SK-N-SH (cell line): ENCODE measurements around the gene SEH1L. TPM values are rescaled to one million over a fixed set of nuclear protein-coding genes. Genes with fewer than 3 reads are reported as not detected.

Source experiments
- polyA plus RNA-seq, 3 experiments: library from polyadenylated mRNA; depleted of rRNA; stranded (reverse); fragments of >200 nt; gene quantifications; 2 replicates each; pipeline ENCODE4 v1.2.3, GENCODE V29; 2012

Gene SEH1L
- polyA plus RNA-seq, 1 of the 3 experiments (the other 2 are of a cell fraction) = 29.8 TPM

Other genes with a start within 250 kb of the SEH1L start
- gene CEP76, start 245.3 kb upstream of the SEH1L start, polyA plus RNA-seq (2012; rRNA removed) = 6.4 and 8.0 TPM in 2 replicates
- 36.0 and 36.1 TPM in 2 replicates for gene PSMG2, start 245.0 kb upstream of the SEH1L start, polyA plus RNA-seq (2012; rRNA removed)
- 11.2 and 13.0 TPM in 2 replicates for gene PTPN2, start 63.8 kb upstream of the SEH1L start, polyA plus RNA-seq (2012; rRNA removed)
- 9.4 and 13.3 TPM in 2 replicates for gene CEP192, start 43.4 kb downstream of the SEH1L start, polyA plus RNA-seq (2012; rRNA removed)